GM21526 (cell line): ENCODE results near the gene STOX2.
"Not testable (repeated sequence)": the region's sequence is repeated elsewhere in the genome, so short reads cannot be mapped to it uniquely, and the experiment has no call there.

Source experiments
- ATAC-seq: cut with Tn5 transposase; IDR thresholded peaks from one replicate; pipeline ENCODE4 v1.9.1; 2021; ENCODE audit warnings: moderate library complexity; ENCODE audit not compliant: unreplicated experiment, low FRiP score

Gene STOX2

DNA sequence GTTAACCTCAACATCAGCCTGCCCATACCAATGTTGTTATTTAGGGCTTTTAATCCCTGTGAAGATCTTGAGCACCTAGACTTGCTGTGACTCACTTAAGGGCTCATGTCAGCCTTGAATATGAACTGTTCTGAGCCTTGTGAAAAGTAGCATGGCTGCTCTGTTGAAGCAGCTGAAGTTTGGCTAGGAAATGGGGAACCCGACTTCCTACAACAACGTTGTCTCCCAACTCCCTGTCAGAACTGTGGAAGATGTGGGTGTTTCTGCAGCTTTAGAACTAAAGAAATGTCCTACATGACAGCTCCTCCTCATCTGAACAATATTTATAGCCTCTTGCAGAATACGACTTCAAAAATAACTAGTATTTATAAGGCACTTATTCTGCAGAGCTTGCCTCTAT lies 27.5 kb downstream of the STOX2 start:
- ATAC-seq: no peak

DNA sequence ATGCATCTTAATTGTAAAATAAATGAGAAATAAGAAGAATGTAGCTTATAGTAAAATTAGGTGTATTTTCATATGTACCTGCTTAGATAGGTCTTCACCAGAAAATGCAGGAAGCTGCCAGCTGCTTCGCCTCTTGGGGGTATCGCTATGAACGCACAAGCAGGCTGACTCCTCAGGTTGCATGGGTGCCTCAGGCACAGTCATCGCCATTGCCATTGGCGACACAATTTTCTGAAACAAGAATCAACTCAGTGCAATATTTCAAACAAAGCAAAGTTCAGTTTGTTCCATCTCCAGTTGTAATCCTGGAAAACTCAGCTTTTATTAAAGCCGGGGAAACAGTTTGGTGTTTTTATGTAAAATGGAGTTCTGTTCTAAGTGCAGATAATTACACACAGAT lies 29.7 kb downstream of the STOX2 start:
- no peak for ATAC-seq

GRCh38 chr4:183935355-183936005 lies 30.4 kb downstream of the STOX2 start:
- ATAC-seq: no peak

- ATAC-seq: no peak
Observed at GRCh38 chr4:183936047-183936446, 30.9 kb downstream of the STOX2 start.

- no peak for ATAC-seq
Observed at GRCh38 chr4:183936574-183937345, 31.7 kb downstream of the STOX2 start.

- ATAC-seq: no peak
Observed at GRCh38 chr4:183940864-183941263, 35.8 kb downstream of the STOX2 start.

DNA sequence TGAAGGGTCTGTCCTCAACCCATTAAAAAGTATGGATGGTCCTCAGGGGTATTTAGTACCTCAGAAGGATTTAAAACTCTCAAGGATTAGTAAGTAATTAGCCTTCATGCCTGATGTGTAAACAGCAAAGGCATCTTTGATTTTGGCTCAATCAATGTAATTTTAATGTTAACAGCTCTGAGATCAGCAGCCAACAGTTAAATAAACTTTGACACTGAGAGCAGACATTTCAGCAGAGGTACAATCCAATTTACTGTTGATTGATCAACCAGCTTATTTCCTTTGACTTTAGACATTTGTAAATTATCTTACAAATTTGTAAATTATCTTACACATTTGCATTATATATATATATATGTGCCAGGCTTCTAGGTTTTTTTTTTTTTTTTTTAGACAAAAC lies 36.9 kb downstream of the STOX2 start:
- ATAC-seq: no peak

DNA sequence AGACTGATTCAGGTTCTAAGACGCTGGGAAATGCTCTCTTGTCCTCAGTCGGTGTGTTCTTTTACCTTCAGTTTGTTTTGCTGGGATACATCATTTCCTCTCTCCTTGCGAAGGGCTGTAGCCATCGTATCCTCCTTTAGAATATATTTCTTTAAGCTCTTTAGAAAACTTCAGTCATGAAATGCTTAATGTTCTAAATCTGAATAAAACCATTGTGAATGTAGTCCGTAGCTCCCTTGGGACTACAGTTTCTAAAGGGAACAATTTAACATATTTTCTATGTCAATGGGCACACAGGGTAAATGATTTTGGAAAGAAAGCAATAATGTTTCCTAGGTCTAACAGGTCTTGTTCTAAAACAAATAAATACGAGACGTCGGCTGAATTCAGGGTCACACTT lies 40.6 kb downstream of the STOX2 start:
- no peak for ATAC-seq

DNA sequence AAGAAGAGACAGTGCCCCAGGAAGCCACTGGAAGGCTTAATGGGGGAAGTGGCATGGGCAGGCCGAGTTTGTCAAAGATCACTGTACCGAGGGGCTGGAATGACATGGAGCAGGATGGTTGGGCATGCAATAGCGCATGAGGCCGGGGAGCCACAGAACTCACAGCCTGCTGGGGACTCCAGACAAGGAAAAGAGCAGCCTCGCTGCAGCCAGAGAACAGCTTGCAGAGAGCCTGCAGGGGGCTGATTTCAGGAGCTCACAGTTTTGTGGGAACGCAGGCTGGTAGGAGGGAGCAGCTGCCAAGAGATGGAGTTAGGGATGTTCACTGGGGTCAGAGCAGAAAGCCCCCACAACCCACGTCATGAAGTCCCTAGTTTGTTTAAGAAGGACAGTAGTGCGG lies 45.4 kb downstream of the STOX2 start:
- no peak for ATAC-seq

DNA sequence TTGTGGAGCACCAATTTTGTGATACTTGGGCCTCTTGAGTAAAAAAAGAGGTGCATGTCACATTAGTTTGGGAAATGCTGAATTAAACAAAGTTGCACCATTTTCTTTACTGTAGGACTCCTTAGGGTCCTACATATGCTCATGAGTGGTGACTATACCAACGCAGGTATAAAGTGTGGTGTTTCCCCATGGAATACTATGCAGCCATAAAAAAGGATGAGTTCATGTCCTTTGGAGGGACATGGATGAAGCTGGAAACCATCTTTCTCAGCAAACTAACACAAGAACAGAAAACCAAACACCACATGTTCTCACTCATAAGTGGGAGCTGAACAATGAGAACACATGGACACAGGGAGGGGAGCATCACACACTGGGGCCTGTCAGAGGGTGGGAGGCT lies 47.5 kb downstream of the STOX2 start:
- not testable (repeated sequence) for ATAC-seq

- ATAC-seq: no peak
Observed at GRCh38 chr4:183959319-183960045, 54.4 kb downstream of the STOX2 start.

- no peak for ATAC-seq
Observed at GRCh38 chr4:183960046-183960420, 54.9 kb downstream of the STOX2 start.

DNA sequence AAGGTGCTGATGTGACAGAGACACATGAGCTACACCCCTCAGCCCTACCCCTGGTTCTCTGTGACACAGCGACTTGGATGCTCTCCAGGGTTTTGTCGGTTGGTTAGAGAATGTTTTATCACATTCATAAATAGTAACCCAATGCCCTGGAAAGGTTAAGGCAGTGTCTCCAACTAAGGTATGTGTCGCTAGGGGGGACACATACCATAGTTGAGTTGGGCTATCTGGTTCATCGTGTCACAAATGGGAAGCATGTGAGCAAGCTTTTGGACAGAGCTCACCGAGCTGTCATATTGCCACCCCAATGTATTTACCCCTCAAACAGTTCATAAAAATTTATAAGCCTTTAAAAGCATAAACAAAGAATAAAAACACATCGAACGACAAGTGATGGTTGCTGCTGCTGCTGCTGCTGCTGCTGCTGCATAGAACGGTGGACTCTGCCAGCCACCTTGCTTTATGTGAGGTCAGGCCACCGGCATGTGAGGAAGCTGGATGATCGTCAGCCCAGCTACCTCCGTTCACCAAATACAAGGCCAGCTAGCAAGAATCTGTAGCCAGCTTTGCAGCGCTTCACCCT lies 55.9 kb downstream of the STOX2 start:
- ATAC-seq: no peak

DNA sequence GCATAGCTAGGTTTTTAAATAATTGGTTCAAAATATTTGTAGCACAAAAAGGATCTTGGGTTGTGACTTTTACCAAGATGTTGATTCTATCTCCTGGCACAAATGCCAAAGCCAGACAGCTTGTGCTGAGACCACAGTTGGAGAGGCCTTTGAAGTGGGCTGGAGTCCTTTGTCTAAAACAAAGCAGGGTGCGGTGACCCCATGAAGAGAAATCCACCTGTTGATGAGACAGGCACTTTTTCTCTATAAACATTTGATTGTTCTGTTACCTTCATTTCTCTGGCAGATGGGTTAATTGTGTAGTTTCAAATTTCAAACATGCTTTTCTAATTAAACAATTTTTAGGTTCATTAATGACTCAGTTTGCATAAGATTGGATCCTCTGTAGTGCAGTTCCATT lies 56.7 kb downstream of the STOX2 start:
- ATAC-seq: no peak

DNA sequence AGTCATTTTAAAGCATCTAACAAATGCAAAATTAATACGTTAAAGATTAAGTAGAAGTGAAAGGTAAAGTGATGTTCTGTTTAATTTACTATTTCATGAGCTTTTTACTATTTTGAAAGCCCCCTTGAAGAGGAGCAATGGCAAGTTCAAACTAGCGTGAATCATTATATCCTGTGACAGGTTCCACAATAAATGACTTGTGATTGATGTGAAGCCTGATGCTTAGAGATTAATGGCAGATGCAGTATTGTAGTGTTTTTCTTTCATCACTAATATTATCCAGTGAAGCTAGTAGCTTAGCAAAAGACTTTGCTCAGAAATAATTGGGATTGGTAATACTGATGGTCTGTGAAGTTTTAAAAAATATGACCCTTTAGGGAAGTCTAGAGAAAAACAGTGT lies 57.3 kb downstream of the STOX2 start:
- ATAC-seq: no peak

DNA sequence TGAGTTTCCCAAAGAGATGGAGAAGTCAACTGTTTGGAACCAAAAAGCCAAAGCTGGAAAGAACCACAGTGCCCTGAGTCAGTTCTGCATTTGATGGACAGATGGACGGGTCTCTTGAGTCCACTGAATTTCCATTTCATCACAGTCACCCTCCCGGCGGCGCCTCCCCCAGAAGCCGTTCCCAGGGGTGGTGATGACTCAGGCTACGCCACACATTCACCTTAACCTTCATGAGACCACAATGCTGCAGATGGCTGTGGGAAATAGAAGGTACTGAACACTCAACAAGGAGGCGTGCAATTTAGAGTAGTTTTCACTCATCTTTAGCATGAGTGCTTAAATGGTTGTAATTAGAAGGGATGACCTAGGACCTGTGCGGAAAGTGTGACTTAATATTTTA lies 61.3 kb downstream of the STOX2 start:
- no peak for ATAC-seq

- ATAC-seq: no peak
Observed at GRCh38 chr4:183967266-183967665, 62.2 kb downstream of the STOX2 start.

DNA sequence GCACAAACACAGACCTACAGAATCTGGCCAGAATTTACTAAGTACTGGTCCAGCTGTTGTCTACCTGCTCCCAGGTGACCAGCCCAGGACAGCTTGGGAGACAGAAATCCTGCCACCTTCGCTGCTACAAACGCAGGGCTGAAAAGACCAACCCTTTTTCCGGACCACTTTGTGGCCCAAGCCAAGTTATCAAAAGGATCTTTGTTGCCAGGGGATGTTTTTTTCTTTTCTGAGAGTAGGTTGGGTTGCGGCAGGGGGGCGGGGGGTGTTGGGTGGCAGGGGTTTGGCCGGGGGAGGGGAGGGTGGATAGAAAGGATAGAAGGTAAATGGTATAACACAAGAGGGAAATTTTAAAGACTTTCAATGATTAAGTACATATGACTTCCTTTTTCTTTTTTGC lies 63.4 kb downstream of the STOX2 start:
- ATAC-seq: no peak

DNA sequence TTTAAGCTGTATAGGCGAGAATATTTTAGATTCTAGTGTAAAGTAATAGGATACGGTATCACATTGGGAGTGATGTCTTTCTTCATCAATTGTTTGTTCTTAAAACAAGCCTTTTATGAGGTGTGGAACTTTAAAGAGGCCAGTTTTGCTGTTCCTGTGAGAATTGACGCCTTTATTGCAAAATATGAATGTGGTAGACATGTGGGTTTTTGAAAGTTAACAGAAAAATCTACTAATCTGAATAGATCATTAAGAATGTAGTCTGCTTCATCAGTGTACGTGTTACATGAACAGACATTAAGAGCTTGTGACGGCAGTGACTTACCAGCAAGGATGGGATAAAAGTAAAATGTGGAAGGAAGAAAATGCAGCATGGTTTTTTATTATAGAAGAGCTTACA lies 63.8 kb downstream of the STOX2 start:
- ATAC-seq: no peak

GRCh38 chr4:183969596-183969995 lies 64.5 kb downstream of the STOX2 start:
- ATAC-seq: no peak

- ATAC-seq: no peak
Observed at GRCh38 chr4:183971929-183972490, 66.9 kb downstream of the STOX2 start.
